Loucy (cell line): ENCODE data around the gene SPATA31E1.

Experiments
- CTCF ChIP-seq: fragments of 200-600 bp; sonication (generic); conservative IDR thresholded peaks from 2 replicates; pipeline ENCODE4 v1.5.1; 2014; ENCODE audit warnings: mild to moderate bottlenecking, antibody characterized with exemption, low read length
- EZH2phosphoT487 ChIP-seq: fragments of 200-600 bp; IDR thresholded peaks from 2 replicates; pipeline ENCODE4 v1.6.1; 2018; ENCODE audit warnings: antibody characterized with exemption, mild to moderate bottlenecking, moderate library complexity, borderline replicate concordance

- TF ChIP-seq CTCF (no peak), EZH2phosphoT487 (no peak)
These were observed 38.2 kb upstream of the SPATA31E1 start for GRCh38 chr9:87844506-87844905.
